PC-3 (cell line): Measurements from ENCODE around the gene BTBD16. TPM values are rescaled to one million over a fixed set of nuclear protein-coding genes. Genes with fewer than 3 reads are reported as not detected.

Experiments
- ATAC-seq: fragments of 200-7000 bp; cut with Tn5 transposase; 2 replicates; pipeline ENCODE4 v1.9.1; 2020; ENCODE audit warnings: mild to moderate bottlenecking, moderate library complexity
- BruUV-seq: library from RNA; stranded (reverse); fragments of 400-500 nt; replicated peaks from 2 replicates; lab custom pipeline; 2021; lab: Mats Ljungman, UMichigan
- CTCF ChIA-PET: fragments of 300-600 bp; sonication (Branson Sonifier 250); formaldehyde crosslinking; loops from one replicate; lab custom pipeline; 2022; ENCODE audit warnings: antibody characterized with exemption; lab: Charles Lee
- POLR2A ChIA-PET: fragments of 300-600 bp; sonication (Branson Sonifier 250); formaldehyde crosslinking; loops from one replicate; lab custom pipeline; 2022; ENCODE audit warnings: antibody characterized with exemption; ENCODE audit not compliant: unreplicated experiment; lab: Charles Lee
- DNase-seq: peaks from one replicate; pipeline ENCODE4 v3.0.0-alpha.2; 2015
- H2AFZ ChIP-seq: fragments of 300-600 bp; sonication (generic); 2 replicates; pipeline ENCODE4 v1.6.0; 2016; ENCODE audit warnings: antibody characterized with exemption, low read length
- H3F3A ChIP-seq: fragments of 300-600 bp; sonication (generic); one replicate; pipeline ENCODE4 v1.6.0; 2017; ENCODE audit warnings: antibody characterized with exemption, low read length, control low read depth, mild to moderate bottlenecking; ENCODE audit not compliant: unreplicated experiment
- H3K27ac ChIP-seq: fragments of 300-600 bp; sonication (generic); 2 replicates; pipeline ENCODE4 v1.5.1; 2016; ENCODE audit warnings: mild to moderate bottlenecking, low read length
- H3K27me3 ChIP-seq: fragments of 300-600 bp; sonication (generic); 2 replicates; pipeline ENCODE4 v1.6.1; 2016; ENCODE audit warnings: low read length, mixed read lengths
- H3K36me3 ChIP-seq: fragments of 300-600 bp; sonication (generic); 2 replicates; pipeline ENCODE4 v1.6.1; 2016; ENCODE audit warnings: low read depth, mixed run types, low read length, mixed read lengths
- H3K4me1 ChIP-seq: fragments of 300-600 bp; sonication (generic); 2 replicates; pipeline ENCODE4 v1.5.1; 2016; ENCODE audit warnings: low read length; ENCODE audit not compliant: insufficient read depth
- H3K4me2 ChIP-seq: fragments of 300-600 bp; sonication (generic); 2 replicates; pipeline ENCODE4 v1.6.0; 2016; ENCODE audit warnings: low read length
- H3K4me3 ChIP-seq: fragments of 300-600 bp; sonication (generic); 2 replicates; pipeline ENCODE4 v1.5.1; 2016; ENCODE audit warnings: mild to moderate bottlenecking, low read length, mixed read lengths
- H3K79me2 ChIP-seq: fragments of 300-600 bp; sonication (generic); 2 replicates; pipeline ENCODE4 v1.6.1; 2017; ENCODE audit warnings: low read length, mixed read lengths
- H3K9ac ChIP-seq: fragments of 300-600 bp; sonication (generic); 2 replicates; pipeline ENCODE4 v1.6.0; 2016; ENCODE audit warnings: mild to moderate bottlenecking, low read length
- H3K9me2 ChIP-seq: fragments of 300-600 bp; sonication (generic); replicated peaks from 2 replicates; pipeline ENCODE4 v1.6.1; 2016; ENCODE audit warnings: mixed run types, low read length, mixed read lengths
- H3K9me3 ChIP-seq: fragments of 300-600 bp; sonication (generic); 2 replicates; pipeline ENCODE4 v1.6.1; 2016; ENCODE audit warnings: low read length, mixed read lengths
- H4K20me1 ChIP-seq: fragments of 300-600 bp; sonication (generic); 2 replicates; pipeline ENCODE4 v1.6.1; 2016; ENCODE audit warnings: low read length, mixed read lengths
- CTCF ChIP-seq: fragments of 300-600 bp; sonication (generic); conservative IDR thresholded peaks from 2 replicates; pipeline ENCODE4 v1.5.1; 2017; ENCODE audit warnings: antibody characterized with exemption, low read depth, mild to moderate bottlenecking, low read length
- EZH2 ChIP-seq: fragments of 300-600 bp; sonication (generic); IDR thresholded peaks from one replicate; pipeline ENCODE4 v1.6.1; 2017; ENCODE audit warnings: antibody characterized with exemption, mild to moderate bottlenecking, low read length; ENCODE audit not compliant: unreplicated experiment
- EZH2phosphoT487 ChIP-seq: fragments of 300-600 bp; sonication (generic); IDR thresholded peaks from 2 replicates; pipeline ENCODE4 v1.6.1; 2018; ENCODE audit warnings: mild to moderate bottlenecking, antibody characterized with exemption, low read length, borderline replicate concordance
- intact Hi-C: fragments of 100-400 bp; cut with micrococcal nuclease; formaldehyde crosslinking; loops from 2 replicates; pipeline ENCODE4 v1.9.0; 2023
- total RNA-seq: library from RNA; depleted of rRNA; stranded (reverse); fragments of >200 nt; gene quantifications from 2 replicates; pipeline ENCODE4 v1.2.3, GENCODE V29; 2014

Gene BTBD16
- total RNA-seq, 1 experiment from 2014 or later, result not detected

GRCh38 chr10:122308417-122309141, 37.5 kb downstream of the BTBD16 start:
- Histone ChIP-seq H4K20me1 (no peaks in the 10 kb centered on the region), H3F3A (no peaks in the 10 kb centered on the region), H3K4me2 (peak overlapping the region; percentile 84), H3K27me3 (no peaks in the 10 kb centered on the region), H3K79me2 (no peaks in the 10 kb centered on the region), H3K36me3 (no peaks in the 10 kb centered on the region), H3K4me1 (peaks cover 25% of the 10 kb centered on the region), H3K27ac (peak overlapping the region; percentile 85), H3K9ac (peak overlapping the region; percentile 33; the same call in 1 of the 2 replicates), H3K9me2 (no peaks in the 10 kb centered on the region), H3K9me3 (no peaks in the 10 kb centered on the region), H2AFZ (peak overlapping the region; percentile 65; the same call in 1 of the 2 replicates), H3K4me3 (peak overlapping the region; percentile 58; the same call in 1 of the 2 replicates)
- intact Hi-C loops, result no loop called here
- DNase-seq (no peak), ATAC-seq (no peak; the same call in 1 of the 2 replicates)
- ChIA-PET POLR2A (interaction anchor here (0.6 kb wide), 1 partner anchor 700 kb away, joined by 4 read pairs; the partner anchor contains the start of gene IKZF5), CTCF (interaction anchor here (1.0 kb wide), 2 partner anchors 10 to 66 kb away, joined by 4 to 6 read pairs; partner anchors contain the start of gene PLEKHA1)
- no peak for TF ChIP-seq CTCF
- no TSS peak for BruUV-seq

GRCh38 chr10:122310311-122311050, 39.4 kb downstream of the BTBD16 start:
- DNase-seq (peak; percentile 33), ATAC-seq (peak; percentile 37; the same call in 1 of the 2 replicates)
- intact Hi-C loops, result no loop called here
- H3K9me3 ChIP-seq, result no peaks in the 10 kb centered on the region
- no peaks in the 10 kb centered on the region for H3K36me3 ChIP-seq
- H3K9me2 ChIP-seq, result no peaks in the 10 kb centered on the region
- ChIA-PET CTCF (interaction anchor here (0.6 kb wide), 1 partner anchor 425 kb away, joined by 6 read pairs; no protein-coding TSS in a partner anchor), POLR2A (no interaction called here)
- no peak overlapping the region for H3K27ac ChIP-seq
- TF ChIP-seq EZH2 (no peak), EZH2phosphoT487 (no peak), CTCF (no peak)
- H3K4me3 ChIP-seq, result no peak overlapping the region
- H3K27me3 ChIP-seq, result no peaks in the 10 kb centered on the region
- BruUV-seq, result no TSS peak
- H3K79me2 ChIP-seq, result no peaks in the 10 kb centered on the region
- no peak overlapping the region for H3K4me2 ChIP-seq
- no peaks in the 10 kb centered on the region for H3F3A ChIP-seq
- no peak overlapping the region for H2AFZ ChIP-seq
- H3K9ac ChIP-seq, result no peak overlapping the region
- peaks cover 25% of the 10 kb centered on the region for H3K4me1 ChIP-seq
- no peaks in the 10 kb centered on the region for H4K20me1 ChIP-seq
